Ovary (tissue), 9 donors: ENCODE results near the gene HSPA1B. TPM values are rescaled to one million over a fixed set of nuclear protein-coding genes. Genes with fewer than 3 reads are reported as not detected.

Experiments
- DNase-seq, 5 donors: peaks; one replicate each; pipeline ENCODE4 v3.0.0-alpha.2; 2019 to 2020
- H3K27ac ChIP-seq, 2 donors: fragments of 200-600 bp; one replicate each; pipeline versions ENCODE4 v1.5.1 to v1.8.0; 2019 to 2022
- H3K27me3 ChIP-seq: fragments of 200-600 bp; one replicate; pipeline ENCODE4 v1.8.0; 2022
- H3K36me3 ChIP-seq: fragments of 200-600 bp; sonication (generic); one replicate; pipeline ENCODE4 v1.5.1; 2019
- H3K4me1 ChIP-seq: one replicate; pipeline ENCODE4 v1.8.1; 2013; ENCODE audit warnings: mild to moderate bottlenecking, moderate library complexity; ENCODE audit not compliant: insufficient read depth
- H3K4me3 ChIP-seq: fragments of 200-600 bp; sonication (generic); one replicate; pipeline ENCODE4 v1.5.1; 2017
- H3K9me3 ChIP-seq, 2 donors: fragments of 200-600 bp in 1 of 2; sonication (generic) in 1 of 2; one replicate each; pipeline versions ENCODE4 v1.5.1 to v1.8.1; 2013 to 2019; ENCODE audit warnings: mild to moderate bottlenecking in 1 of 2, moderate library complexity in 1 of 2
- CTCF ChIP-seq, 3 donors: fragments of 450-650 bp in 2 of 3; fragments of 200-600 bp in 1 of 3; IDR thresholded peaks; one replicate each; pipeline versions ENCODE4 v1.5.1 to v1.8.0; 2016 to 2022; ENCODE audit warnings: antibody characterized with exemption in 3 of 3, mild to moderate bottlenecking in 1 of 3
- EP300 ChIP-seq: sonication (generic); formaldehyde crosslinking; IDR thresholded peaks from one replicate; pipeline ENCODE4 v1.6.1; 2017; ENCODE audit warnings: antibody characterized with exemption
- POLR2A ChIP-seq: fragments of 450-650 bp; IDR thresholded peaks from one replicate; pipeline ENCODE4 v1.6.1; 2017; ENCODE audit warnings: antibody characterized with exemption, mild to moderate bottlenecking, moderate library complexity
- WGBS, 3 donors: extraction: QIAGEN DNeasy Blood & Tissue Kit in 1 of 3; methylation state at CpG; one replicate each; pipeline versions ENCODE4 v1.1.5 to v1.1.7; 2013 to 2017; 5-methylcytosine and 5-hydroxymethylcytosine counted together
- intact Hi-C, 4 donors: fragments of 100-400 bp; cut with DNase I; formaldehyde crosslinking; loops; one replicate each; pipeline versions ENCODE4 v1.11.0 to v1.15.1; 2022 to 2023
- polyA plus RNA-seq, 2 donors: library from polyadenylated mRNA; stranded (reverse); fragments of 200-250 nt in 1 of 2; fragments of 350-450 nt in 1 of 2; fragmentation: Illumina TruSeq in 1 of 2; extraction: RNeasy Lipid Tissue Mini Kit (QIAGEN cat#74804) in 1 of 2; gene quantifications; one replicate each; pipeline ENCODE4 v1.2.3, GENCODE V29; 2013 to 2014
- total RNA-seq, 7 donors: library from RNA; depleted of rRNA in 2 of 7; stranded (reverse); fragments of >200 nt in 2 of 7; fragmentation: NEBNext Ultra II Directional in 3 of 7; extraction: Animal tissue kit (Norgen Biotek cat#: 25700) in 3 of 7; gene quantifications; one replicate each; pipeline versions ENCODE4 v1.1.0 to v1.2.4, GENCODE V29; 2016 to 2023
- donor health status: DM: no; HTN: no; CAD: no; lungs with moderate emphysema.
- donor health status: DM: no; HTN: no; CAD: no.
- donor health status: Bipolar disorder and iron deficiency.
- donor health status: DM: yes; HTN: yes; CAD: no.
- donor health status: DM: no; HTN: no; CAD: no.
- donor health status: DM: yes; HTN: yes; CAD: no.

HSPA1B gene
- total and polyA plus RNA-seq, 9 donors, result 41.9 to 506 (median 175) TPM

- DNase-seq, result no peak
- WGBS, 3 donors, result 75 to 79% (median 75%) methylated on average over 8 of the region's 8 CpGs
- no peak overlapping the region for H3K27ac ChIP-seq
- H3K27me3 ChIP-seq, result no peaks in the 10 kb centered on the region
- no peaks in the 10 kb centered on the region for H3K36me3 ChIP-seq
- TF ChIP-seq POLR2A (no peak), CTCF (IDR thresholded peaks at IDR 0.05) (no peak), EP300 (no peak)
- no peak overlapping the region for H3K4me3 ChIP-seq
- intact Hi-C loops, result loop anchor here in 2 of 4 donors (10.0 kb wide), 1 partner anchor 185 kb away; the partner anchor contains the start of gene LY6G5C (in 2 of the 2)
- no peaks in the 10 kb centered on the region for H3K4me1 ChIP-seq
- H3K9me3 ChIP-seq, result no peaks in the 10 kb centered on the region
These were observed 41.8 kb downstream of the HSPA1B start for GRCh38 chr6:31869343-31869742.

- Histone ChIP-seq H3K27ac (no peak overlapping the region), H3K9me3 (no peaks in the 10 kb centered on the region), H3K4me3 (no peak overlapping the region), H3K4me1 (no peaks in the 10 kb centered on the region), H3K36me3 (no peaks in the 10 kb centered on the region), H3K27me3 (no peaks in the 10 kb centered on the region)
- 66 to 80% (median 72%) methylated on average over 16 of the region's 16 CpGs for WGBS, 3 donors
- intact Hi-C loops, result no loop called here
- no peak for TF ChIP-seq POLR2A
- TF ChIP-seq CTCF (IDR thresholded peaks at IDR 0.05), result no peak
- TF ChIP-seq EP300, result no peak
- no peak for DNase-seq
These were observed 42.9 kb downstream of the HSPA1B start for GRCh38 chr6:31870385-31870921.

GRCh38 chr6:31871046-31871659 is 43.6 kb downstream of the HSPA1B start:
- H3K9me3 ChIP-seq, result no peaks in the 10 kb centered on the region
- WGBS, 3 donors, result 48 to 55% (median 50%) methylated on average over 9 of the region's 9 CpGs
- TF ChIP-seq POLR2A, result no peak
- no peak for TF ChIP-seq CTCF (IDR thresholded peaks at IDR 0.05)
- no peak for TF ChIP-seq EP300
- H3K27ac ChIP-seq, result no peak overlapping the region
- H3K27me3 ChIP-seq, result no peaks in the 10 kb centered on the region
- H3K4me1 ChIP-seq, result no peaks in the 10 kb centered on the region
- H3K36me3 ChIP-seq, result no peaks in the 10 kb centered on the region
- no peak for DNase-seq
- intact Hi-C loops, result no loop called here
- no peak overlapping the region for H3K4me3 ChIP-seq

- TF ChIP-seq CTCF (IDR thresholded peaks at IDR 0.05), result no peak
- no peak for TF ChIP-seq POLR2A
- TF ChIP-seq EP300, result no peak
- DNase-seq, result no peak
- Histone ChIP-seq H3K4me3 (no peak overlapping the region), H3K36me3 (no peaks in the 10 kb centered on the region), H3K9me3 (no peaks in the 10 kb centered on the region), H3K4me1 (no peaks in the 10 kb centered on the region), H3K27me3 (no peaks in the 10 kb centered on the region), H3K27ac (no peak overlapping the region)
- intact Hi-C loops, result no loop called here
- WGBS, 3 donors, result 61 to 71% (median 66%) methylated on average over 4 of the region's 4 CpGs
These were observed 46.6 kb downstream of the HSPA1B start for GRCh38 chr6:31874084-31874670.
